ENCODE results near the gene CNTN1. TPM values are rescaled to one million over a fixed set of nuclear protein-coding genes. Genes with fewer than 3 reads are reported as not detected.

Gene CNTN1
- polyA plus RNA-seq, 1 of the 3 experiments (the other 2 are of a cell fraction), result 0.13 TPM

DNA sequence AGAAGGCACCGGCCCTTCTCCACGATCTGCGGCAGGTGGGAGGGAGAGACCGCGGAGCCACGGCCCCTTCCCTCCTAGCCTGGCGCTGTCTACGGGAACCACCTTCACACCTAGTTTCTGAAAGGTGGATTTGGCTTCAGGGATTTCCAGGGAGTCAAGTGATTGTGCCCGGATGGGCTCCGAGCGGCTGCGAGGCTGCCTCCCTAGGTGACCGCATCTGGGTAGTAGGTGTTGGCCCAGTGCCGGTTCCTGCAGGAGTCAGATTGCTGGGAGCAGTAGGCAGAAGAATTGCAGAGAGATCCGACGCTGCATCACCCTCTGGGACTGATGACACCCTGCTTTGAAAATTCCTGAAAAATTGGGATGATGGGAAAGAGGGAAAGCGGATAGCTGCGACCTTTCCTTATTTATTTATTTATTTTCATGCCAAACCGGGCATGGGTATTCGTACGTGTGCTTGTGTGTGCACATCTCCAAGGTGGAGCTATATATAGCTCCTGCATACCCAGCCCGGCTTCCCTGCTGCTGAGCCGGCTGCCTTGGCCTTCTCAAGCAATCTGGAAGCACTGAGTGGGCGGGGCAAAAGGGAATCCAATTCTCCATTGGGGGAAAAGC, 1.1 kb downstream of the CNTN1 start:
- Histone ChIP-seq H3K9me2 (no peaks in the 10 kb centered on the region), H3K4me3 (ENCODE audit: low read depth in 2 of 2, low read length in 1 of 2) (peak overlapping the region; percentile 57), H3K4me2 (peak overlapping the region; percentile 83), H3K79me2 (ENCODE audit: insufficient read depth) (no peaks in the 10 kb centered on the region), H3K27ac (ENCODE audit: low read depth in 2 of 2, low read length in 1 of 2) (peak overlapping the region in 1 of 2 experiments; percentile 17; a peak in 2 of 4 replicates), H3K36me3 (replicated peaks in 1 of 2; ENCODE audit: control insufficient read depth in 1 of 2, insufficient read depth in 2 of 2, low read length in 1 of 2) (no peaks in the 10 kb centered on the region), H3F3A (replicated peaks; ENCODE audit: insufficient read depth) (no peaks in the 10 kb centered on the region), H3K27me3 (ENCODE audit: insufficient read depth) (no peaks in the 10 kb centered on the region; the same call in 1 of the 2 replicates), H3K4me1 (ENCODE audit: control insufficient read depth in 1 of 2, insufficient read depth in 2 of 2, low read depth in 1 of 2, low read length in 1 of 2) (peaks cover 0 to 6% of the 10 kb centered on the region in 2 experiments; a peak in 2 of 4 replicates), H3K9me3 (no peaks in the 10 kb centered on the region), H3K9ac (no peak overlapping the region), H4K20me1 (ENCODE audit: insufficient read depth) (no peaks in the 10 kb centered on the region), H2AFZ (ENCODE audit: low read depth) (peak overlapping the region; percentile 68; the same call in 1 of the 2 replicates)
- ChIA-PET CTCF (interaction anchor here (1.3 to 2.6 kb wide), 2 partner anchors 40 to 72 kb away, joined by 3 to 8 read pairs; no protein-coding TSS in a partner anchor), POLR2A (no interaction called here)
- WGBS (ENCODE audit: low lambda C conversion rate), result 3% methylated on average over 24 of the region's 24 CpGs
- DNase-seq, result peak; percentile 50
- TF ChIP-seq, protein P1, sequence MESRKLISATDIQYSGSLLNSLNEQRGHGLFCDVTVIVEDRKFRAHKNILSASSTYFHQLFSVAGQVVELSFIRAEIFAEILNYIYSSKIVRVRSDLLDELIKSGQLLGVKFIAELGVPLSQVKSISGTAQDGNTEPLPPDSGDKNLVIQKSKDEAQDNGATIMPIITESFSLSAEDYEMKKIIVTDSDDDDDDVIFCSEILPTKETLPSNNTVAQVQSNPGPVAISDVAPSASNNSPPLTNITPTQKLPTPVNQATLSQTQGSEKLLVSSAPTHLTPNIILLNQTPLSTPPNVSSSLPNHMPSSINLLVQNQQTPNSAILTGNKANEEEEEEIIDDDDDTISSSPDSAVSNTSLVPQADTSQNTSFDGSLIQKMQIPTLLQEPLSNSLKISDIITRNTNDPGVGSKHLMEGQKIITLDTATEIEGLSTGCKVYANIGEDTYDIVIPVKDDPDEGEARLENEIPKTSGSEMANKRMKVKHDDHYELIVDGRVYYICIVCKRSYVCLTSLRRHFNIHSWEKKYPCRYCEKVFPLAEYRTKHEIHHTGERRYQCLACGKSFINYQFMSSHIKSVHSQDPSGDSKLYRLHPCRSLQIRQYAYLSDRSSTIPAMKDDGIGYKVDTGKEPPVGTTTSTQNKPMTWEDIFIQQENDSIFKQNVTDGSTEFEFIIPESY (IDR thresholded peaks at IDR 0.05; ENCODE audit: borderline replicate concordance, low read depth), result no peak
- peak; percentile 14; the same call in 1 of the 2 replicates for TF ChIP-seq GATA2 (CRISPR knock-in tag; IDR thresholded peaks at IDR 0.05)

DNA sequence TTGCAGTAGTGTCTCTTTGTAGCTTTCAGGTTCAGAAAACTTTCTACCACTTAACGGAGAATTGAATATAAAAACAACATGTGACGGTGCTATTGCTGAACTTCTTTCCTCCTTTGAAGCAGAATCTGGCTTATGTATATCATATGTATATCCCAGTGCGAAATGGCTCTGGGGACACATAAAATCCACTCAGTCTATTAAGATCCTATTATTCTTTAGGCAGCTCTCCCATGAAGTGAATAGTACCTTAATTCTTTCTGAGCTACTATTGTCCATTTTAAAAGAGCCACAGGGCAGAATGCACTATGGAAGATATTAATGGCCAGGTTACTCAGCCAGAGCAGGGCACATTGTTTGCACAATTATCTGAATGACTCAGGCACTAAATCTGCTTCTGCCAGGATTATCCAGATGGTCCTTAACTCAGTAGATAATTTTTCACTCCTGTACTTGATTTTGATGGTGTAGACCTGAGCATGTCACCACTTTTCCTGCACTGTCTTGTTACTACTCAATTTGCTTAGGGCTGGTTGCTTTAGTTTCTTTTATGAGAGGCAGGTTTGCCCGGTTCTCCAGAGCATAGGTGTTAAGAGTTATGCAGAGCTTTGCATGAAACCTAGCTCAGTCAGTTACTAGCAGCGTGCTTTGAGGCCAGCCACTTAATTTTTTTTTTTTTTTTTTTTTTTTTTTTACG, 5.5 kb downstream of the CNTN1 start:
- ChIA-PET POLR2A (interaction anchor here (1.5 kb wide), 1 partner anchor 36 kb away, joined by 5 read pairs; no protein-coding TSS in a partner anchor), CTCF (no interaction called here)
- 25% methylated on average over 6 of the region's 6 CpGs for WGBS (ENCODE audit: low lambda C conversion rate)
- H3K4me1 ChIP-seq (ENCODE audit: control insufficient read depth in 1 of 2, insufficient read depth in 2 of 2, low read depth in 1 of 2, low read length in 1 of 2), result peaks cover 0 to 6% of the 10 kb centered on the region in 2 experiments; a peak in 2 of 4 replicates
- peak; percentile 58 for DNase-seq
- H3K36me3 ChIP-seq (replicated peaks in 1 of 2; ENCODE audit: control insufficient read depth in 1 of 2, insufficient read depth in 2 of 2, low read length in 1 of 2), result no peaks in the 10 kb centered on the region
- no peak overlapping the region for H2AFZ ChIP-seq (ENCODE audit: low read depth)
- H3K27me3 ChIP-seq (ENCODE audit: insufficient read depth), result no peaks in the 10 kb centered on the region; the same call in 1 of the 2 replicates
- H3K9me2 ChIP-seq, result no peaks in the 10 kb centered on the region
- H3K4me3 ChIP-seq (ENCODE audit: low read depth in 2 of 2, low read length in 1 of 2), result no peak overlapping the region; a peak in 1 of 4 replicates
- H4K20me1 ChIP-seq (ENCODE audit: insufficient read depth), result no peaks in the 10 kb centered on the region
- H3K4me2 ChIP-seq, result no peak overlapping the region
- TF ChIP-seq EP300 (IDR thresholded peaks at IDR 0.05; ENCODE audit: borderline replicate concordance in 1 of 2, low read depth in 1 of 2, low read length in 1 of 2) (peak in 1 of 2 experiments; percentile 82; a peak in 2 of 4 replicates), GATA2 (CRISPR knock-in tag; IDR thresholded peaks at IDR 0.05) (peak; percentile 75), FOXJ3 (CRISPR knock-in tag; IDR thresholded peaks at IDR 0.05) (peak; percentile 67; the same call in 1 of the 2 replicates), POLR2AphosphoS5 (IDR thresholded peaks at IDR 0.05; ENCODE audit: low read depth, low read length) (no peak), RAD21 (IDR thresholded peaks at IDR 0.05; ENCODE audit: low read length) (peak; percentile 7; the same call in 1 of the 2 replicates), RCOR1 (IDR thresholded peaks at IDR 0.05; ENCODE audit: low read length) (peak; percentile 77)
- no peaks in the 10 kb centered on the region for H3K79me2 ChIP-seq (ENCODE audit: insufficient read depth)
- H3K9me3 ChIP-seq, result no peaks in the 10 kb centered on the region
- H3F3A ChIP-seq (replicated peaks; ENCODE audit: insufficient read depth), result no peaks in the 10 kb centered on the region
- peak overlapping the region in 1 of 2 experiments; percentile 91; a peak in 2 of 4 replicates for H3K27ac ChIP-seq (ENCODE audit: low read depth in 2 of 2, low read length in 1 of 2)
- H3K9ac ChIP-seq, result no peak overlapping the region
